Measurements from ENCODE around the gene IFNW1. TPM values are rescaled to one million over a fixed set of nuclear protein-coding genes. Genes with fewer than 3 reads are reported as not detected.

Gene IFNW1
- total RNA-seq, 1 experiment from 2014 or later: not detected

DNA sequence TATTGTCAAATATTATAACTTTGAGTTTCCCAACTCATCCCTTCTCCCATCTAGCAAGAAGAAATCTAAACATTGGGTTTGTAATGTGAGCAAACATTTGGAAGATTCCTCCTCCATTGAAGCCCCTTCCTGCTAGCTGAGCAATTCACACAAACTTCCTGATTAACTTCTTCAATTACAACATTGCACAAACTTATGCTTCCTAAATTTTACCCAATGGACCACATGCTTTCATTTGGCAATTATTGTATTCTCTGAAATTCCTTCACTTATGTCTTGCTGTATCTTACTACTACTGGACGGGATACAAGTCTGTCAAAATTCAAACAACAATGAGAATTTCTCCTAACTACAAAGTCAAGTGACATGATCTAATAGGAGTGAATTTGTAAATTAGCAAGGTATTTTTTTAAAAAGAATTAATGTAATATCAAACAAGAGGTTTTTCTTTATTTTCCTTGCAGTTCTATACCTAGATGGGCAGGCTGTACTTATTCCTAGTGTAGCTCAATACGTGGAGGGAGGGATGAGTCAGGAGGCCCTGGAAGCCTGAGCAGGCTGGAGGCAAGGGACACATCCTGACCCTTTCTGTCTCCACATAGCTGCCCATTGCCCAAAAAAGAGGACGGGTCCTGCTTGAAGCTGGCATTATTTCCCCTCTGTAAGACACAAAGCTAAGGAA, 11.8 kb upstream of the IFNW1 start:
- in situ Hi-C loops (cut with HindIII; ENCODE audit: low pct_unique_long_range_greater_than_20kb, low sequenced_read_pairs): no loop called here
- Histone ChIP-seq H3K4me3 (ENCODE audit: low read depth in 2 of 2, low read length in 2 of 2) (no peak overlapping the region), H3K4me1 (ENCODE audit: control insufficient read depth, insufficient read depth, low read length) (no peaks in the 10 kb centered on the region), H3K36me3 (ENCODE audit: control insufficient read depth, insufficient read depth, low read length) (no peaks in the 10 kb centered on the region), H3K27me3 (ENCODE audit: control insufficient read depth, insufficient read depth, low read length) (no peaks in the 10 kb centered on the region), H3K9me3 (ENCODE audit: control insufficient read depth, insufficient read depth, low read depth, low read length) (no peaks in the 10 kb centered on the region), H3K27ac (ENCODE audit: low read length) (no peak overlapping the region)
- ATAC-seq (no peak), DNase-seq (ENCODE audit: low read depth, low spot score) (no peak)
- ChIA-PET CTCF (no interaction called here), POLR2A (no interaction called here)
- TF ChIP-seq TCF7L2 (IDR thresholded peaks at IDR 0.05; ENCODE audit: low read depth, low read length) (no peak), SIN3A (IDR thresholded peaks at IDR 0.05; ENCODE audit: borderline replicate concordance, insufficient read depth, low read depth, low read length) (no peak), POLR2AphosphoS5 (IDR thresholded peaks at IDR 0.05; ENCODE audit: low read depth, low read length) (no peak)
- TF ChIP-seq, protein P1, sequence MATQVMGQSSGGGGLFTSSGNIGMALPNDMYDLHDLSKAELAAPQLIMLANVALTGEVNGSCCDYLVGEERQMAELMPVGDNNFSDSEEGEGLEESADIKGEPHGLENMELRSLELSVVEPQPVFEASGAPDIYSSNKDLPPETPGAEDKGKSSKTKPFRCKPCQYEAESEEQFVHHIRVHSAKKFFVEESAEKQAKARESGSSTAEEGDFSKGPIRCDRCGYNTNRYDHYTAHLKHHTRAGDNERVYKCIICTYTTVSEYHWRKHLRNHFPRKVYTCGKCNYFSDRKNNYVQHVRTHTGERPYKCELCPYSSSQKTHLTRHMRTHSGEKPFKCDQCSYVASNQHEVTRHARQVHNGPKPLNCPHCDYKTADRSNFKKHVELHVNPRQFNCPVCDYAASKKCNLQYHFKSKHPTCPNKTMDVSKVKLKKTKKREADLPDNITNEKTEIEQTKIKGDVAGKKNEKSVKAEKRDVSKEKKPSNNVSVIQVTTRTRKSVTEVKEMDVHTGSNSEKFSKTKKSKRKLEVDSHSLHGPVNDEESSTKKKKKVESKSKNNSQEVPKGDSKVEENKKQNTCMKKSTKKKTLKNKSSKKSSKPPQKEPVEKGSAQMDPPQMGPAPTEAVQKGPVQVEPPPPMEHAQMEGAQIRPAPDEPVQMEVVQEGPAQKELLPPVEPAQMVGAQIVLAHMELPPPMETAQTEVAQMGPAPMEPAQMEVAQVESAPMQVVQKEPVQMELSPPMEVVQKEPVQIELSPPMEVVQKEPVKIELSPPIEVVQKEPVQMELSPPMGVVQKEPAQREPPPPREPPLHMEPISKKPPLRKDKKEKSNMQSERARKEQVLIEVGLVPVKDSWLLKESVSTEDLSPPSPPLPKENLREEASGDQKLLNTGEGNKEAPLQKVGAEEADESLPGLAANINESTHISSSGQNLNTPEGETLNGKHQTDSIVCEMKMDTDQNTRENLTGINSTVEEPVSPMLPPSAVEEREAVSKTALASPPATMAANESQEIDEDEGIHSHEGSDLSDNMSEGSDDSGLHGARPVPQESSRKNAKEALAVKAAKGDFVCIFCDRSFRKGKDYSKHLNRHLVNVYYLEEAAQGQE (IDR thresholded peaks at IDR 0.05; ENCODE audit: insufficient read depth in 1 of 2, low read depth in 2 of 2, low read length in 1 of 2): no peak
- TF ChIP-seq, protein P2, sequence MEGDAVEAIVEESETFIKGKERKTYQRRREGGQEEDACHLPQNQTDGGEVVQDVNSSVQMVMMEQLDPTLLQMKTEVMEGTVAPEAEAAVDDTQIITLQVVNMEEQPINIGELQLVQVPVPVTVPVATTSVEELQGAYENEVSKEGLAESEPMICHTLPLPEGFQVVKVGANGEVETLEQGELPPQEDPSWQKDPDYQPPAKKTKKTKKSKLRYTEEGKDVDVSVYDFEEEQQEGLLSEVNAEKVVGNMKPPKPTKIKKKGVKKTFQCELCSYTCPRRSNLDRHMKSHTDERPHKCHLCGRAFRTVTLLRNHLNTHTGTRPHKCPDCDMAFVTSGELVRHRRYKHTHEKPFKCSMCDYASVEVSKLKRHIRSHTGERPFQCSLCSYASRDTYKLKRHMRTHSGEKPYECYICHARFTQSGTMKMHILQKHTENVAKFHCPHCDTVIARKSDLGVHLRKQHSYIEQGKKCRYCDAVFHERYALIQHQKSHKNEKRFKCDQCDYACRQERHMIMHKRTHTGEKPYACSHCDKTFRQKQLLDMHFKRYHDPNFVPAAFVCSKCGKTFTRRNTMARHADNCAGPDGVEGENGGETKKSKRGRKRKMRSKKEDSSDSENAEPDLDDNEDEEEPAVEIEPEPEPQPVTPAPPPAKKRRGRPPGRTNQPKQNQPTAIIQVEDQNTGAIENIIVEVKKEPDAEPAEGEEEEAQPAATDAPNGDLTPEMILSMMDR (IDR thresholded peaks at IDR 0.05): no peak
- intact Hi-C loops (cut with micrococcal nuclease; ENCODE audit: unreplicated experiment): no loop called here
- no TSS peak for BruUV-seq (replicated peaks)

DNA sequence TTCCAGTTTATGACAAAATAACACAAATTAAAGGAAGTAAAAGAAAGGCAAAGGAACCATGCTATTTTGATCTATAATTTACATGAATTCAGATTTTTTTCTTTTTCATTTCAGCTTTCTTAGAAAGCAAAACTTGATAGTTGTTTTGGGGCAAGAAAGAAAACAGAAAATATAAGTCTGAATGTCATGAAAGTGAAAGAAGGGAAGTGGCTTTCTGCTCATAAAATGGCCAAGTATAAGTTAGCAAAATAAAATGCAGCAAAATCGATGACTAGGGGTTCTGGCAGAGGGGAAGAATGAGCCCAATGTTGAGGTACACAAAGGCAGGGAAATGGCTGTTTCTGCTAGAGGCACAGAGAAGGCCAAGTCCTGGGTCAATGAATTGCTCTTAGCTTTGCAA, 3.0 kb upstream of the IFNW1 start:
- intact Hi-C loops (cut with micrococcal nuclease; ENCODE audit: unreplicated experiment) (no loop called here), in situ Hi-C loops (cut with HindIII; ENCODE audit: low pct_unique_long_range_greater_than_20kb, low sequenced_read_pairs) (no loop called here)
- no peak for ATAC-seq
- Histone ChIP-seq H3K4me3 (ENCODE audit: low read depth in 2 of 2, low read length in 2 of 2) (no peak overlapping the region), H3K36me3 (ENCODE audit: control insufficient read depth, insufficient read depth, low read length) (no peaks in the 10 kb centered on the region), H3K4me1 (ENCODE audit: control insufficient read depth, insufficient read depth, low read length) (no peaks in the 10 kb centered on the region), H3K9me3 (ENCODE audit: control insufficient read depth, insufficient read depth, low read depth, low read length) (no peaks in the 10 kb centered on the region), H3K27ac (ENCODE audit: low read length) (no peak overlapping the region), H3K27me3 (ENCODE audit: control insufficient read depth, insufficient read depth, low read length) (no peaks in the 10 kb centered on the region)
- DNase-seq (ENCODE audit: low read depth, low spot score): no peak
- BruUV-seq (replicated peaks): no TSS peak
- ChIA-PET CTCF (no interaction called here), POLR2A (no interaction called here)
- TF ChIP-seq, protein P1 (IDR thresholded peaks at IDR 0.05; ENCODE audit: insufficient read depth in 1 of 2, low read depth in 2 of 2, low read length in 1 of 2): no peak
- no peak for TF ChIP-seq SIN3A (IDR thresholded peaks at IDR 0.05; ENCODE audit: borderline replicate concordance, insufficient read depth, low read depth, low read length)
- TF ChIP-seq, protein P2 (IDR thresholded peaks at IDR 0.05): no peak
- no peak for TF ChIP-seq TCF7L2 (IDR thresholded peaks at IDR 0.05; ENCODE audit: low read depth, low read length)
- TF ChIP-seq POLR2AphosphoS5 (IDR thresholded peaks at IDR 0.05; ENCODE audit: low read depth, low read length): no peak
